ENCODE results near the gene PRSS8. TPM values are rescaled to one million over a fixed set of nuclear protein-coding genes. Genes with fewer than 3 reads are reported as not detected.

The PRSS8 gene
- total RNA-seq, 1 donor from 2014 or later = not detected

DNA sequence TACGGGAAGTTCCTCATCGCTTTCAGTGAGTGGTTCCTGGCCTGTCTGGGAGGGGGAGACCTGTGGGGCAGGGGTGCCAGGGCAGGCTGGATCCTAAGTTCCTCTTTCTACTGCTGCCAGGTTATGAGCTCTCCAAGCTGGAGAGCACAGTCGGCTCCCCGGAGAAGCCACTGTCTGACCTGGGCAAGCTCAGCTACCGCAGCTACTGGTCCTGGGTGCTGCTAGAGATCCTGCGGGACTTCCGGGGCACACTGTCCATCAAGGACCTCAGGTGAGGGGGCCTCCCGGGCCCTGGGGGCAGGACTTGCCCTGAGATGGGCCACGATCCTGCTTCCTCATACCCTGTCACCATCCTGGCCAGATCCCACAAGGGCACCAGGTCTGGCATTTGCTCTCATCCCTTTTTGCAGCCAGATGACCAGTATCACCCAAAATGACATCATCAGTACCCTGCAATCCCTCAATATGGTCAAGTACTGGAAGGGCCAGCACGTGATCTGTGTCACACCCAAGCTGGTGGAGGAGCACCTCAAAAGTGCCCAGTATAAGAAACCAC, 5.1 kb downstream of the PRSS8 start:
- TF ChIP-seq, protein P1, sequence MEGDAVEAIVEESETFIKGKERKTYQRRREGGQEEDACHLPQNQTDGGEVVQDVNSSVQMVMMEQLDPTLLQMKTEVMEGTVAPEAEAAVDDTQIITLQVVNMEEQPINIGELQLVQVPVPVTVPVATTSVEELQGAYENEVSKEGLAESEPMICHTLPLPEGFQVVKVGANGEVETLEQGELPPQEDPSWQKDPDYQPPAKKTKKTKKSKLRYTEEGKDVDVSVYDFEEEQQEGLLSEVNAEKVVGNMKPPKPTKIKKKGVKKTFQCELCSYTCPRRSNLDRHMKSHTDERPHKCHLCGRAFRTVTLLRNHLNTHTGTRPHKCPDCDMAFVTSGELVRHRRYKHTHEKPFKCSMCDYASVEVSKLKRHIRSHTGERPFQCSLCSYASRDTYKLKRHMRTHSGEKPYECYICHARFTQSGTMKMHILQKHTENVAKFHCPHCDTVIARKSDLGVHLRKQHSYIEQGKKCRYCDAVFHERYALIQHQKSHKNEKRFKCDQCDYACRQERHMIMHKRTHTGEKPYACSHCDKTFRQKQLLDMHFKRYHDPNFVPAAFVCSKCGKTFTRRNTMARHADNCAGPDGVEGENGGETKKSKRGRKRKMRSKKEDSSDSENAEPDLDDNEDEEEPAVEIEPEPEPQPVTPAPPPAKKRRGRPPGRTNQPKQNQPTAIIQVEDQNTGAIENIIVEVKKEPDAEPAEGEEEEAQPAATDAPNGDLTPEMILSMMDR (IDR thresholded peaks at IDR 0.05) = no peak
- Mint-ChIP-seq H3K4me1 (ENCODE audit: low read depth) (peaks cover 5% of the 10 kb centered on the region), H3K27ac (ENCODE audit: unreplicated experiment) (no peak overlapping the region), H3K27me3 (ENCODE audit: low read depth) (no peaks in the 10 kb centered on the region), H3K4me3 (ENCODE audit: unreplicated experiment) (no peak overlapping the region), H3K9me3 (ENCODE audit: low read depth) (no peaks in the 10 kb centered on the region), H3K36me3 (ENCODE audit: low read depth) (peaks cover 6% of the 10 kb centered on the region)
- no peak for DNase-seq (ENCODE audit: low spot score)

DNA sequence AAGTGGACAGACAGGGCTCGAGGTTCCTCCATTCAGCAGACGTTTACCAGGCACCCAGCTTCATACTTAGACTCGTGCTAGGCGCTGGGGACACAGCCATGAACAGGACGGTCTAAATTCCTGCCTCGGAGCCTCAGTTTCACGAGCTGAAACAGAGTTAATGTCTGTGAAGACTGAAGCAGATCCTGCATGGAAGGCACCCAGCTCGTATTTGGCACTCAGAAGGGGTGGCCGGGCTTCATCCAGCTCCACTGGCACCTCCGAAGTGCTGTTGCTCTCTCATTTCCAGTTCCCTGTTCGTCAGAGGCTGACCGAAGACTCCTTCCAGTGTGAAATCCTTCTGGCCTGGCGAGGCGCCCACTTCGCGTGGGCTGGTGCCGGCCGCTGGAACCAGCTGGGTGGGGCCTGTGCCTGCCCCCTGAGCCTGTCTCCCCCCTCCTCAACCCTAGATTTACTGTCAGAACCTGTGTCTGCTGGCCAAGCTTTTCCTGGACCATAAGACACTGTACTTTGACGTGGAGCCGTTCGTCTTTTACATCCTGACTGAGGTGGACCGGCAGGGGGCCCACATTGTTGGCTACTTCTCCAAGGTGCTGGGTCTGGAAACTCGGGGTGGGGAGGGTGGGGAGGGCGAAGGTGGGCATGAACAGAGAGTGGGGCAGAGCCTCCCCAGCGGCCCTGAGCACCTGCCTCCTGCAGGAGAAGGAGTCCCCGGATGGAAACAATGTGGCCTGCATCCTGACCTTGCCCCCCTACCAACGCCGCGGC, 5.8 kb downstream of the PRSS8 start:
- TF ChIP-seq, protein P1 (IDR thresholded peaks at IDR 0.05) = no peak
- peaks cover 6% of the 10 kb centered on the region for H3K36me3 Mint-ChIP-seq (ENCODE audit: low read depth)
- H3K9me3 Mint-ChIP-seq (ENCODE audit: low read depth) = no peaks in the 10 kb centered on the region
- H3K4me3 Mint-ChIP-seq (ENCODE audit: unreplicated experiment) = no peak overlapping the region
- H3K27ac Mint-ChIP-seq (ENCODE audit: unreplicated experiment) = no peak overlapping the region
- peaks cover 5% of the 10 kb centered on the region for H3K4me1 Mint-ChIP-seq (ENCODE audit: low read depth)
- H3K27me3 Mint-ChIP-seq (ENCODE audit: low read depth) = no peaks in the 10 kb centered on the region
- DNase-seq (ENCODE audit: low spot score) = no peak

DNA sequence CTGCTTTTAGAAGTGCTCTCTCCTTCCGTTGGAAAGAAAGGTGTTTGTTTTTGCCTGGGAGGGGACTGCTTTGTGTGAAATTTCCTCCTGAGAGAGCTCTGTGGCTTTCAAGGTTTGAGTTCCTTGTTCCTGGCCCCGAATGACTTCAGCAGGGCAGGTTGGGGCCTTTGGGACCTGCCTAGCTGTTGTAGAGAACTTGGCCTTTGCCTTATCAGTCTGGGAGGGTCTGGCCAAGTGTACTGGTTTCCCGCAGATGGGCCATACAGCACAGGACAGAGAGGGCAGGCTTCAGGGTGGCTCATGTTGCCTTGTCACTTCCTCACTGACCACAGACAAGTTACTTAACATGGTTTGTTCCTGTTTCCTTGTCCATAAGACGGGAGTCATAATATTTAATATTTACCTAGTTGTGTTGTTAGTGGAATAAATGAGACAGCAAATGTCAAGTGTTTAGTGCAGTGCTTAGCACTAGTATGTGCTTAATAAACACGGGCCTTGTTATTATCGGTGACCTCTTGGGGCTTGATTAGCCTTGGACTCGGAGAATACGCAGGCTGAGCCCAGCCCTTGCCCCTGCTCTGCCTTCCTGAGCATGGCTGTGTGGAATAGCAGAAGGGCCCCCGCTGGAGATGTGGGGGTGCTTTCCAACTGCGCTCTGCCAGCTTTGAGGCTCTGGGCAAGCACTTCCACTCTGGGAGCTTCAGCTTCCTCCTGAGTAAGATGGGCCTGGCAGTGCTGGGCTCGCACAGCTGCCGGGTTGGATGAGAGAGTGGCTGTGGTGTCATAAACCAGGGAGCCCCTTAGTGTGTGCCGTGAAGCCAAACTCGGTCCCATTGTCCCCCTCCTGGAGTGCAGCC, 6.6 kb downstream of the PRSS8 start:
- H3K9me3 Mint-ChIP-seq (ENCODE audit: low read depth) = no peaks in the 10 kb centered on the region
- TF ChIP-seq, protein P1 (IDR thresholded peaks at IDR 0.05) = no peak
- DNase-seq (ENCODE audit: low spot score) = no peak
- H3K36me3 Mint-ChIP-seq (ENCODE audit: low read depth) = peaks cover 6% of the 10 kb centered on the region
- no peak overlapping the region for H3K27ac Mint-ChIP-seq (ENCODE audit: unreplicated experiment)
- no peaks in the 10 kb centered on the region for H3K27me3 Mint-ChIP-seq (ENCODE audit: low read depth)
- H3K4me1 Mint-ChIP-seq (ENCODE audit: low read depth) = peaks cover 3% of the 10 kb centered on the region
- H3K4me3 Mint-ChIP-seq (ENCODE audit: unreplicated experiment) = no peak overlapping the region

DNA sequence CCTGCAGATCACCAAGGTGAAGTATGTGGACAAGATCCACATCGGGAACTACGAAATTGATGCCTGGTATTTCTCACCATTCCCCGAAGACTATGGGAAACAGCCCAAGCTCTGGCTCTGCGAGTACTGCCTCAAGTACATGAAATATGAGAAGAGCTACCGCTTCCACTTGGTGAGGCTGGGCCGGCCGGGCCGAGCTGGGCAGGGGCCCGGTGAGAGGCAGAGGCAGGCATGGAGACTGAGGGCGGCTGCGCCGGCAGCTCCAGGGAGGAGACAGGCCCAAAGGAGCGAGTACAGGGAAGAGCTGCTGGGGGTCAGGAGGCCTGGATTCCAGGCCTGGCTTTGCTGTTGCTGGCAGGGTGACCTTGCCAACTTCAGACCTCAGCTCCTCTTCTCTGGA, 8.3 kb downstream of the PRSS8 start:
- no peak for DNase-seq (ENCODE audit: low spot score)
- no peaks in the 10 kb centered on the region for H3K27me3 Mint-ChIP-seq (ENCODE audit: low read depth)
- TF ChIP-seq, protein P1 (IDR thresholded peaks at IDR 0.05) = no peak

DNA sequence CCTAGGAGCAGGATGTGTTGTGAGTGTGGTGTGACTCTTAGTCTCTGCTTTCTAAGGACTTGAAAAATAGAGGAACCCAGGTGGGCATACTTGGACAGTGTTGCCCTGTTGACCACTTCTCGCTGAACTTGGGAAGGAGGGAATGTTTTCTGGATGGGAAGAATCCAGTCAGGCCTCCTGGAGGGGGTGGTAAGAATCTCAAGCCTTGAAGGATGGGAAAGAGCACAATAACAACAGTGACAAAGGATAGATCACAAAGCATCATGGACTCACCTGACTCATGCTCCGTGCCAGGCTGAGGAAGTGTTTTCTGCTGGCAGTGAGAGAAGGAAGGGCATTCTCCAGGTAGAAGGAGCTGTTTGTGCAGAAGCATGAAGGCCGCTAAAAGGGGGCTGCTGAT, 9.7 kb downstream of the PRSS8 start:
- no peak overlapping the region for H3K4me3 Mint-ChIP-seq (ENCODE audit: unreplicated experiment)
- no peaks in the 10 kb centered on the region for H3K4me1 Mint-ChIP-seq (ENCODE audit: low read depth)
- H3K36me3 Mint-ChIP-seq (ENCODE audit: low read depth) = peaks cover 9% of the 10 kb centered on the region
- H3K27ac Mint-ChIP-seq (ENCODE audit: unreplicated experiment) = no peak overlapping the region
- no peaks in the 10 kb centered on the region for H3K27me3 Mint-ChIP-seq (ENCODE audit: low read depth)
- H3K9me3 Mint-ChIP-seq (ENCODE audit: low read depth) = no peaks in the 10 kb centered on the region
- TF ChIP-seq, protein P1 (IDR thresholded peaks at IDR 0.05) = no peak
- no peak for DNase-seq (ENCODE audit: low spot score)

More for the DNA sequence above, 8.3 kb downstream of the PRSS8 start:
- Mint-ChIP-seq H3K4me3 (ENCODE audit: unreplicated experiment) (no peak overlapping the region), H3K9me3 (ENCODE audit: low read depth) (no peaks in the 10 kb centered on the region), H3K4me1 (ENCODE audit: low read depth) (no peaks in the 10 kb centered on the region), H3K36me3 (ENCODE audit: low read depth) (peaks cover 6% of the 10 kb centered on the region), H3K27ac (ENCODE audit: unreplicated experiment) (no peak overlapping the region)
